ENCODE data around the gene PHC2.

DNA sequence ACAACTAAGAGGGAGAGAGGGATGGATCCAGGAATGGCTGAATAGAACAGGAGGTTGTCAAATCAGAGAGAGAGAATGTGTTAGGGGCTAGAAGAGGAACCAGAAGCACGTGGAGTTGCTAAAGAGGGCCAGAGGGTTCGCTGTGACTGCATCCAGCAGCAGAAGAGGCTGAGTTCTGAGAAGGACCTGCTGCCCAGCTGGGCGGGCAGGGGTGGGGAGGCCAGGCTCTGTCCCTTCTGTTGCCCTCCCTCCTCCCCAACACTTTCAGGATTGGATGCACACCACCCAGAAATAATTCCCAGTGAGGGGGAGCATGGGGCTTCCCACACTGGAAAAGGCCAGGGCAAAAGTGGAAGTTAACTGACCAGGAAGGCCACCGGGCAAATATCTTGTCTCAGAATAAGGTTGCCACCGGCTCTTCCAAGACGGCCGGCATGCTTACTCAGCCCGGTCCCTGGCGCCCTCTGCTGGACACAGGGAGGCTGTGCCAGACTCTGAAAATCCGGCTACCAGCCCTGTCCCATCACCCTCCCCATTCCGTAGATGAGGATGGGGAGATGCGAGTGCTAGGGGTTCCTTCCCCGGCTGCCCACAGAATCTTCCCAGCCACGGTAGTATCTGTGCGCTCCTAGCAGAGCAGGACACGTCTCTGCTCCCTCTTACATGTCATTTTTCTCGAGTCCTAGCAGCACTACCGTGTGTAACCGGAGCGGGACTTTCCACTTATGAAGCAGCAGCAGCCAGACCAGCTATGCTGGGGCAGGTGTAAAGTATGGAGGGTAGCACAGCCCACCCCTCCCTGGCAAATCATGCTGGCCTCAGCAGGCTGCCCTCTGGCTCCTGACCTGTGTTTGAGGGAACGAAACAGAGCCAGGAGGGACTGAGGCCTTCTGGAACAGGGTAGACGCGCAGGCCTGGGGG is 63.1 kb downstream of the PHC2 start:
- TF ChIP-seq EZH2 (IDR thresholded peaks at IDR 0.05) (no peak), SP1 (IDR thresholded peaks at IDR 0.05; ENCODE audit: low read depth) (no peak)
- TF ChIP-seq, protein P1, sequence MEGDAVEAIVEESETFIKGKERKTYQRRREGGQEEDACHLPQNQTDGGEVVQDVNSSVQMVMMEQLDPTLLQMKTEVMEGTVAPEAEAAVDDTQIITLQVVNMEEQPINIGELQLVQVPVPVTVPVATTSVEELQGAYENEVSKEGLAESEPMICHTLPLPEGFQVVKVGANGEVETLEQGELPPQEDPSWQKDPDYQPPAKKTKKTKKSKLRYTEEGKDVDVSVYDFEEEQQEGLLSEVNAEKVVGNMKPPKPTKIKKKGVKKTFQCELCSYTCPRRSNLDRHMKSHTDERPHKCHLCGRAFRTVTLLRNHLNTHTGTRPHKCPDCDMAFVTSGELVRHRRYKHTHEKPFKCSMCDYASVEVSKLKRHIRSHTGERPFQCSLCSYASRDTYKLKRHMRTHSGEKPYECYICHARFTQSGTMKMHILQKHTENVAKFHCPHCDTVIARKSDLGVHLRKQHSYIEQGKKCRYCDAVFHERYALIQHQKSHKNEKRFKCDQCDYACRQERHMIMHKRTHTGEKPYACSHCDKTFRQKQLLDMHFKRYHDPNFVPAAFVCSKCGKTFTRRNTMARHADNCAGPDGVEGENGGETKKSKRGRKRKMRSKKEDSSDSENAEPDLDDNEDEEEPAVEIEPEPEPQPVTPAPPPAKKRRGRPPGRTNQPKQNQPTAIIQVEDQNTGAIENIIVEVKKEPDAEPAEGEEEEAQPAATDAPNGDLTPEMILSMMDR (IDR thresholded peaks at IDR 0.05 in 2 of 3, conservative IDR thresholded peaks at IDR 0.05 in 1 of 3; ENCODE audit: borderline replicate concordance in 1 of 3, insufficient read depth in 1 of 3, low read depth in 2 of 3, low read length in 2 of 3): peak; percentile 87 to 93 (median 93)

All from HCT116 (cell line).